GM21723 (cell line): ENCODE data around the gene GRB10.

Experiments used
- ATAC-seq: cut with Tn5 transposase; IDR thresholded peaks from one replicate; pipeline ENCODE4 v1.9.1; 2021; ENCODE audit warnings: mild to moderate bottlenecking, moderate library complexity; ENCODE audit not compliant: unreplicated experiment

GRB10 gene

DNA sequence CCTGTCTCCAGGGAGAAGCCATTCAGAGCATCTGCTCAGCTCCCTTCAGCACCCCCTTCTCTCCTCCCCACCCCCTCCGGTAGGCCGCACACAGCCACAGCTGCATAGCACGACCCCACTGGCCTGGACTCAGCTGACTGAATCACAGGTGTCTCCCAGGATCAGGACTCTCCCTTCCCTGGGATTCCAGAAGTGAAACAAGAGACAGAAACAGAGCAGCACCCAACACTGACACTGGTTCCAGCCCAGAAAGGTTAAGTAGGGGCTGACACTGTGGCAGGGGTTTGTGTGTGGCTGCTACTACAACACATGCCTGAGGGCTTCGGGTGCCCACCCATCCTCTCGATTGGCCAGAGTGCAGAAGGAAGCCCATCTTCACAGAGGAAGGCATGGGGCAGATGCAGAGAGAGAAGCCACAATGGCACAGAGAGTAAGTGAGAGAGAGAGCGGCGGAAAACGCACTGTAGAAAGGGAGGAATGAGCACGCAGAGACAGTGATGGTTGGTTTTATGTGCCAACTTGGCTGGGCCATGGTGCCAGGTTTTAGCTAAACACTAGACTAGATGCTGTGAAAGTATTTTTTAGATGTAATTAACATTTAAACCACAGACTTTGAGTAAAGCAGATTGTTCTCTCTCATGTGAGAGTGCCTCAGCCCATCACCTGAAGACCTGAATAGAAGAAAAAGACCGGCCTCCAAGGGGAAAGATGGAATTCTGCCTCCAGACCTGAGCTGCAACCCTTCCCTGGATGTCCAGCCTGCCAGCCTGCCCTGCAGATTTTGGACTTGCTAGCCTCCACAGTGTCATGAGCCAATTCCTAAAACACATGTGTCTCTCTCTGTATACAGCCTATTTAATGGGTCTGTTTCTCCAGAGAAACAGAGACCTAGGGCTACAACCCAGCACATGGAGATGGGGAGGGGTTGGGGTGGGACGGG lies 107.5 kb downstream of the GRB10 start:
- no peak for ATAC-seq

- ATAC-seq = no peak
These were observed 108.4 kb downstream of the GRB10 start for GRCh38 chr7:50674299-50674698.

DNA sequence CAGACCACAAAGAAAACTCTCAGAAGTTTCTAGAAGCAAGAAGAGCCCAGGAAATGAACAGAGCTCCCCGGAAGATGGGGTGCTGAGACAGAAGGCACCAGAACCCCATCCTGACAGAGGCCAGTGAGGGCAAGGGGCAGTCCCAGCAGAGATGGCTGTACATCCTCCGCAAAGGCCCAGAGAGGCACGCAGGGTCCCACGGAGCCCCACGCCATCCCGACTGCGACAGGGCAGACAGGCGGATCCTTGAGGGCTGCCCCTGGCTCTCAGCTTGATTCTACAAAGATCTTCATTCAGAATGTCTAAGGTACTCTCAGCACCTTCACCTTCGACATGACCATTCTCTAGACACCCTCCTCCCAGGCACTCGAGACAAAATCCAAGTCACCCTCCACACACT lies 109.6 kb downstream of the GRB10 start:
- ATAC-seq = no peak

GRCh38 chr7:50672045-50672444 lies 110.7 kb downstream of the GRB10 start:
- ATAC-seq = no peak

DNA sequence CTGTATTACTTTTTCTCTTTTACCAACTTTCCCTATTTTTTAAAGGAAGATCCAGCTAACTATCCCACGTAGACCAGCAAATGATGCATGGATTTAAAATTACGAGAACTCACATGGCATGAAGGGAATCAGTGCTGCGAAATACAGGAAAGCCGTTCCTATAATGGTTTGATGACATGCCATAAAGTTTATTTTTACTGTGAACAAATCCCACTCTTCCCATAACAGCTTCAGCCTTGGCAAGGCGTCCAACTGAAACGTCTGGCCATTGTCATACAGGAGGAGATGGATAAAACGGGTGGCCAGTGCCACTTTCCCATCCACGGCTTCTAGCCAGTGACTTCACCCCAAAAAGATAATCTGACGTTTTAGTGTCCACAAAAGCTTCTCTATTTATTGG lies 111.3 kb downstream of the GRB10 start:
- no peak for ATAC-seq

DNA sequence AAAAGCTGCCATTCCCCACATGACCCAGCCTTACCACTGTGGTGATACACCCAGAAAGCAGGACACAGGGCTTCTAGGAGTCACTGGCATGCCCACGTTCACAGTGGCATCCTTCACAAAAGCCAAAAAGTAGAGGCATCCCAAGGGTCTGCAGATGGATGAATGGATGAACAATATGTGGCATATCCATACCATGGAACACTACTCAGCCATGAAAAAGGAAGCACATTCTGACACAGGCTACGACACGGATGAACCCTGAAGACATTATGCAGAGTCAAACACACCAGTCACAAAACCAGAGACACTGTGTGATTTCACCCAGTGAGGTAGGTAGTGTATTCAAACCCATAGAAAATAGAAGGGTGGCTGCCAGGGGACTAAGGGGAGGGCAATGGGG lies 112.8 kb downstream of the GRB10 start:
- no peak for ATAC-seq

DNA sequence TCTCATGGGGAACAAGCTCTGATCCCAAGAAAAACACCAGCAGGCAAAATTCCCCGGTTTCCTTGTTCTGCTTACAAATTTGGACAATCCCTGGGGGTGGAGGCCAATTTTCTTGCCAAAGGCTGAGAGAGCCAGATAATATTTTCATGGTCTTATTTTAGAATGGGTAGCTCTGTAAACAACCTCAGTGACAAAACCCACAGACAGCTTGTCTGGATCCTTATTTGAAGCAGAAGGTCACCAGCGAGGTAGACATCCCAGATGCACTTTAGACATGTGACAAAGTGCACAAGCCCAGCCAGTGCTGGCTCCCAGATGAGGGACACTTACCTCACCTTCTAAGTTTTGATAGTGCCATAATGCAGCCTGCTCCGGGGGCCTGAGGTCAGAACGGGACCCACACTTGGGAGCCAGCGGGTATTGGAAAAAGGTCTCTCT lies 114.9 kb downstream of the GRB10 start:
- ATAC-seq = no peak

- no peak for ATAC-seq
These were observed 115.4 kb downstream of the GRB10 start for GRCh38 chr7:50667338-50667737.

GRCh38 chr7:50666124-50666496 lies 116.6 kb downstream of the GRB10 start:
- no peak for ATAC-seq

DNA sequence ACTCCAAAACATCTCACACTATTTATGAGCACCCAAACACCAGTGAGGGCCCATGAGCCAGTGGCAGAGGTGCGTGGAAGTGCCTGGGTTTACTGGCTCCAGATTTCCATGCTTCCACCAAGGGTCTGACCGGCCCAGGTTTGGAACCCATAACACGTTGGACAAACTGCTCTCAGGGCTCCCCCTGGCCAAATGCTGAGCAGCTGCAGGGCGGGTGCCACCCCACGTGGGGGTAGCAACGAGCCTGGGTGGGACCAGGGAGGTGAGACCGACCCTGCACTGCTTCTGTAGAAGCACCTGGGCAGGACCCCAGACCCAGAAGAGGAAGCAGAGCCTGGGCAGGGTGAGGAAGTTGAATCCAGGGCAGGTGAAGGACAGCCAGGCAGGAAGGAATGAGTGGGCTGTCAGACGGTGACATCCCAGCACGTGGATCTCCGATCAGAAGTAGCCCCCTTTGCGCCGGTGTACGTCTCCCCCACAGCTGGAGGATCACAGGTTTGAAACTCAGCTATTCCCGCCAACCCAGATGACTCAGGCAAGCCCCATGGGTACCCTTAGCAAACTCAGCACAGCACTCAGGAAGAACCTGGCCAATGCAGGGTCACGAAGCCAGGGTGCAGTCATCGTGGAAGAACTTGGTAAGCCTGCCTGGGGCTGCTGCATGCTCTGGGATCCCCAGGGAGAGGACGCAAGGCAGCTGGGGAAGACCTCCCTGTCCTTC lies 117.1 kb downstream of the GRB10 start:
- no peak for ATAC-seq

- ATAC-seq = peak; percentile 27
These were observed 117.8 kb downstream of the GRB10 start for GRCh38 chr7:50664937-50665336.

- peak; percentile 57 for ATAC-seq
These were observed 118.2 kb downstream of the GRB10 start for GRCh38 chr7:50664461-50664922.

DNA sequence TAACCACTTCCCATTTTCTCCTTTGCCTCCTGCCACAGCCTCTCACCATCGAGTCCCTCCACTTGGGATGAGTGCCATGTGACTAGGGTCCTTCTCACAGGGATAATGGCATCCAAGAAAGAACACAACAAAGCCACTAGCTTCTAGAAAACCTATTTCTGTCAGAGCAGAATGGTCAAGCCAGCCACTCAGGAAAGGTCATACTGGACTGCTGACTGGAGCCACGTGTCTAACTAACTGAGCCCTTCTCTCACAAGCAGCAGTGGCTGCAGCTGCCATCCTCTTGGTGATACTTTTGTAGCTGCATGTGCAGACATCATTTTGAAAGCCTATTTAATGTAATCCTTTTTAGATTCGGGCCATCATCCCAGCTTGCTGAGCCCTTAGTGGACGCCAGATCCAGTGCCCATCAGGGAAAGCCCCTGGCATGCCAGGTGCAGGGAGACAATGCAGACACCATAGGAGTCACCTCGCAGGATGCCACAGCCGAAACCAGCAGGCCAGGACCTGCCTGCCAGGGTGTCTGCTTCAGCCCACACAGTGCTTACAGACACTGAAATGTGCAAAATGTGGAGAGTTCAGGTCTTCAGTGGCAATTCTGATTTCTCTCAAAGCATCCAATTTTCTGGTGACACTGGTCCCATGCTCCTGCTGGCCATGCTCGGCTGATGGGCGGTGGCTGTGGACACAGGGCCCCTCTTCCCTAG lies 119.1 kb downstream of the GRB10 start:
- no peak for ATAC-seq

DNA sequence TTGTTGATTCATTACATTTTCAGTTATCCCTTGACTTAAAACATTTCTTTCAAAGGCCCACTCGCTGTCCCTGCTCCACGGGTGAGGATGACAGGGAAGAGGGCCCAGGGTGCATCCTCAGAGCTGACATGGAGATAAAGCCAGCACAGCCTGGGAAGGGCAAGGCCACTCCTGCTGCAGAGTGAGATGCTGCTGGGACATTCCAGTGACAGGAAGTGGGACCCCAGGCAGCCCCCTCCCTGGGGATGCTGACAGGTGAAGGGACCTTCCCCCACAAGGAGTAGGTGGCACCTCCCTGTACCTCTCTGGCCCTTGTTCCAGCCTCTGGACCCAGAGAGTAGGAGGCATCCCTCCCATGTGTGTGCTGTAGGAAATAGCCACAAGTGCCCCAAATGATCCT lies 119.7 kb downstream of the GRB10 start:
- no peak for ATAC-seq

DNA sequence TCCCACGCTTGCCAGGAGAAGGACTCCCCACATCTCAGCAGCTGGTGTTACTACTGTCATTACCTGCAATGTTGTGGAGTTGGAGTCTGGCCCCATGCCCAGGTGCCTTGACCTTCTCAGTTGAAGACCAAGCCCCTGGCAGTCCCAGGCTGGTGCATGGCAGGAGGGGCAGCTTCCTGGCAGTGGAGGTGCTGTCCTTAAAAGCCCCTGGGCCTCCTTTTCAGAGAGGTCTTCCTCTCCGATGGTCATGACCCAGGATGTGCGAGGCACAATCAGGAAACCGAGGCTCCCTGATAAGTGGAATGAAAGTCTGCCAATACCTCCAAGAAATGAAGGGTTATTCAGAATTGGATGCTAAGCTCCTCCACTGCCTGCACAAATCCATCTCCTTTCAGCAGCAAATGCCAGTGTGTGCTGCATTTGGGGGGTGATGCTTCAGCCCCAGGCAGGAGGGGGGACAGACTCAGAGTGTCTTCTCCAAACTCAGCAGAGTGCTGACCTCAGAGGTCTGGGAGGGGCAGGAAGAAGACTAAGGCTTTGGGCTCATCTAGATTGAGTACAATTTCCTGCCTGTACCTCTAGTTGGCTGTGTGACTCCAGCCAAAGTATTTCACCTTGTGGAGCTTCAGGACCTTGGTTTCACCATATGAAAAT lies 120.5 kb downstream of the GRB10 start:
- ATAC-seq = no peak

DNA sequence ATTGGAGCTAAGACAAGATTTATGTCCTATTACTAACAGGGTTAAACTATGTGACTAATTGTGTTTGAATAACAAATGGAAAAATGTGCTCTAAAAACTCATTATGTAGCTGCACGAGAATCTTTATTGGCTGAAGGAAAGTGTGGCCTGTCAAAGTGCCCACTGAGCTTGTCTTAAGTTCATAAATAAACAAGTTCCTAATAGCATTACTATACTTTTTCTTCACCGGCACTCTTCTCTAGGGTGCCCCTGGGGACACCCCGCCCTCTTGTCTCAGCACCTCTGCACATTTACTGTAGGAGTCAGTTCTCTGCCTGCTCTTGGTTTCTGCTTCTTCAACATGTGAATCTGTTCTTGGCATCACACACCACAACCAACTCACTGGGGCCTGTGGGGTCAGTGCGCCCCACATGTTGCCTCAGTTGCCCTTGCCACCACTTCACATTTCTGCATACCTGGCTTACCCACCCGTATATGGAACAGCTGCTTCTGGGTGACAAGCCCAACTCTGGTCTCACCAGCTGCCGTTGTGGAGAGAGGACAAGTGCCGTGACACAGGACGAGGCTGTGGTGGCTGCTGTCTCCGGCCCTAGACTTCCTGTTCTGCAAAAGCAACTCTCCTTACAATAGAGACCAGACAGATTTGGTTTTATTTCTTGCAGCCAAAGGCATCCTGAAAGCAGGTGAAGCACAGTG lies 121.2 kb downstream of the GRB10 start:
- peak; percentile 40 for ATAC-seq

GRCh38 chr7:50660830-50661175 lies 121.9 kb downstream of the GRB10 start:
- no peak for ATAC-seq

- no peak for ATAC-seq
These were observed 122.5 kb downstream of the GRB10 start for GRCh38 chr7:50660040-50660829.

DNA sequence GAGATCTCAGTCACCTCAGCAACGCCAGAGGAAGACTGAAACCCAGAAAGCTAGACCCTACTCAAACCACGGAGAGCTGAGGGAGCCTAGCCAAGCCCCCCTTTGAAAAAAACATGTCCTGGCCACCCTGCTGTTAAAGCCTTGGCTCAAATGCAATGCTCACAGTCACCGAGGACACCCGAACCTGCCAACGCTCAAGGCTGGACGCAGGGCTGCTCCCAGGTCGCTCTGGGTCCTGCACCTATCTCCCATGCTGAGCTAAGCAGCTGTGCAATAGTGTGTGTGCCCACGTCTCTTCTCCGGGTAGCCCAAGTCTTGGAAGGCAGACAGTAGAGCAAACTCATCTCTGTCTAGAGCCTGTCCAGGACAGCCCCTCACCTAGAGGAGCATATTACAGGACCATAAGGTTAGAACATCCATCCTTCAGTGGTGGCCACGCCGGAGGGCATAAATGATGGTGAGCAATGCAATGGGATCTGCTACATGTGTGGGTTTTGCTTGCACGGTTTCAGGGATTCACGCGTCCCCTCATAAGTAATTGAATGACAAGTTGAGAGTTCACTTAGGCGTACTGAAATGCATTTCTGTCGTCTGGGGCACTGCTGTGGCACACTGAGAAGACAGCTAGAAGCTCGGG lies 123.2 kb downstream of the GRB10 start:
- no peak for ATAC-seq
